Measurements from ENCODE around the gene ATP8B2. TPM values are rescaled to one million over a fixed set of nuclear protein-coding genes. Genes with fewer than 3 reads are reported as not detected.

The ATP8B2 gene
- total RNA-seq, 1 donor from 2014 or later = 44.2 TPM

GRCh38 chr1:154327466-154328317 is 2.4 kb downstream of the ATP8B2 start:
- Mint-ChIP-seq H3K4me3 (peak overlapping the region; percentile 80), H3K9me3 (no peaks in the 10 kb centered on the region), H3K36me3 (ENCODE audit: low read depth) (no peaks in the 10 kb centered on the region), H3K4me1 (peaks cover 32% of the 10 kb centered on the region), H3K27ac (ENCODE audit: unreplicated experiment) (no peak overlapping the region), H3K27me3 (ENCODE audit: low read depth) (peaks cover 17% of the 10 kb centered on the region)
- DNase-seq (ENCODE audit: low read depth, low spot score) = no peak
- TF ChIP-seq CTCF (conservative IDR thresholded peaks at IDR 0.05) = no peak

GRCh38 chr1:154328318-154329151 is 3.2 kb downstream of the ATP8B2 start:
- Mint-ChIP-seq H3K27ac (ENCODE audit: unreplicated experiment) (no peak overlapping the region), H3K27me3 (ENCODE audit: low read depth) (peaks cover 10% of the 10 kb centered on the region), H3K4me3 (peak overlapping the region; percentile 90), H3K36me3 (ENCODE audit: low read depth) (no peaks in the 10 kb centered on the region), H3K4me1 (peaks cover 32% of the 10 kb centered on the region), H3K9me3 (no peaks in the 10 kb centered on the region)
- peak; percentile 55 for DNase-seq (ENCODE audit: low read depth, low spot score)
- TF ChIP-seq CTCF (conservative IDR thresholded peaks at IDR 0.05) = no peak

GRCh38 chr1:154329152-154329521 is 3.8 kb downstream of the ATP8B2 start:
- no peak overlapping the region for H3K27ac Mint-ChIP-seq (ENCODE audit: unreplicated experiment)
- DNase-seq (ENCODE audit: low read depth, low spot score) = no peak
- TF ChIP-seq CTCF (conservative IDR thresholded peaks at IDR 0.05) = peak; percentile 24
- peaks cover 5% of the 10 kb centered on the region for H3K27me3 Mint-ChIP-seq (ENCODE audit: low read depth)
- peaks cover 32% of the 10 kb centered on the region for H3K4me1 Mint-ChIP-seq
- no peaks in the 10 kb centered on the region for H3K9me3 Mint-ChIP-seq
- peaks cover 3% of the 10 kb centered on the region for H3K36me3 Mint-ChIP-seq (ENCODE audit: low read depth)
- H3K4me3 Mint-ChIP-seq = peak overlapping the region; percentile 90

GRCh38 chr1:154329551-154330131 is 4.3 kb downstream of the ATP8B2 start:
- Mint-ChIP-seq H3K9me3 (no peaks in the 10 kb centered on the region), H3K36me3 (ENCODE audit: low read depth) (peaks cover 3% of the 10 kb centered on the region), H3K4me3 (peak overlapping the region; percentile 90), H3K27ac (ENCODE audit: unreplicated experiment) (no peak overlapping the region), H3K27me3 (ENCODE audit: low read depth) (peaks cover 3% of the 10 kb centered on the region), H3K4me1 (peaks cover 32% of the 10 kb centered on the region)
- DNase-seq (ENCODE audit: low read depth, low spot score) = no peak
- TF ChIP-seq CTCF (conservative IDR thresholded peaks at IDR 0.05) = no peak

GRCh38 chr1:154330669-154331068 is 5.3 kb downstream of the ATP8B2 start:
- no peaks in the 10 kb centered on the region for H3K9me3 Mint-ChIP-seq
- peaks cover 3% of the 10 kb centered on the region for H3K27me3 Mint-ChIP-seq (ENCODE audit: low read depth)
- peaks cover 3% of the 10 kb centered on the region for H3K36me3 Mint-ChIP-seq (ENCODE audit: low read depth)
- no peak for DNase-seq (ENCODE audit: low read depth, low spot score)
- H3K27ac Mint-ChIP-seq (ENCODE audit: unreplicated experiment) = no peak overlapping the region
- TF ChIP-seq CTCF (conservative IDR thresholded peaks at IDR 0.05) = no peak
- H3K4me3 Mint-ChIP-seq = peak overlapping the region; percentile 60
- peaks cover 36% of the 10 kb centered on the region for H3K4me1 Mint-ChIP-seq

Measured in neural crest cell (in vitro differentiated cells).